Common myeloid progenitor, CD34-positive (primary cell): ENCODE results near the gene SIN3B.

Experiments
- CTCF ChIA-PET: fragments of 350-600 bp; sonication (Branson Sonifier 250); formaldehyde crosslinking; loops from one replicate; lab custom pipeline; 2021; ENCODE audit warnings: antibody characterized with exemption; lab: Charles Lee
- POLR2A ChIA-PET: fragments of 350-600 bp; sonication (Branson Sonifier 250); formaldehyde crosslinking; loops from one replicate; lab custom pipeline; 2021; ENCODE audit warnings: antibody characterized with exemption; lab: Charles Lee
- DNase-seq, 3 donors: peaks; one replicate each; pipeline versions ENCODE4 v3.0.0 to v3.0.0-alpha.2; 2013
- H3K27ac ChIP-seq, 2 experiments: 1 replicate in 1 of 2; 2 replicates in 1 of 2; pipeline ENCODE4 v1.7.0; 2013; ENCODE audit warnings: inconsistent platforms in 2 of 2, low read length in 2 of 2, mild to moderate bottlenecking in 2 of 2, low read depth in 1 of 2, moderate library complexity in 1 of 2; ENCODE audit not compliant: severe bottlenecking in 2 of 2, insufficient read depth in 1 of 2, poor library complexity in 1 of 2
- H3K27me3 ChIP-seq, 5 experiments: replicated peaks in 2 of 5; 1 replicate in 3 of 5; 2 replicates in 2 of 5; pipeline versions ENCODE4 v1.6.1 to v1.7.0; 2013; ENCODE audit warnings: low read length in 4 of 5, mild to moderate bottlenecking in 2 of 5, moderate library complexity in 2 of 5, inconsistent platforms in 1 of 5; ENCODE audit not compliant: insufficient read depth in 5 of 5, control insufficient read depth in 4 of 5
- H3K36me3 ChIP-seq, 4 experiments: 1 replicate in 2 of 4; 2 replicates in 2 of 4; pipeline versions ENCODE4 v1.6.1 to v1.7.0; 2013; ENCODE audit warnings: low read length in 3 of 4, control low read depth in 1 of 4, mild to moderate bottlenecking in 1 of 4; ENCODE audit not compliant: control insufficient read depth in 4 of 4, insufficient read depth in 4 of 4
- H3K4me1 ChIP-seq, 4 experiments: 1 replicate in 3 of 4; 2 replicates in 1 of 4; pipeline versions ENCODE4 v1.6.1 to v1.7.1; 2013; ENCODE audit warnings: low read length in 3 of 4, mild to moderate bottlenecking in 3 of 4, control low read depth in 1 of 4, inconsistent platforms in 1 of 4, moderate library complexity in 1 of 4; ENCODE audit not compliant: control insufficient read depth in 4 of 4, insufficient read depth in 4 of 4; ENCODE audit errors: control extremely low read depth in 1 of 4
- H3K4me3 ChIP-seq, 7 experiments: 1 replicate in 4 of 7; 2 replicates in 3 of 7; pipeline versions ENCODE4 v1.5.1 to v1.7.0; 2013; ENCODE audit warnings: mild to moderate bottlenecking in 7 of 7, low read length in 6 of 7, moderate library complexity in 6 of 7, inconsistent platforms in 2 of 7, low read depth in 2 of 7, control low read depth in 1 of 7; ENCODE audit not compliant: insufficient read depth in 4 of 7, control insufficient read depth in 1 of 7; ENCODE audit errors: extremely low read depth in 1 of 7
- H3K9me3 ChIP-seq, 5 experiments: 1 replicate in 4 of 5; 2 replicates in 1 of 5; pipeline versions ENCODE4 v1.6.1 to v1.7.1; 2013; ENCODE audit warnings: low read length in 4 of 5, mild to moderate bottlenecking in 2 of 5, inconsistent platforms in 1 of 5, low read depth in 1 of 5, moderate library complexity in 1 of 5; ENCODE audit not compliant: control insufficient read depth in 4 of 5, insufficient read depth in 2 of 5; ENCODE audit errors: control extremely low read depth in 1 of 5
- WGBS: methylation state at CpG from one replicate; pipeline ENCODE4 v1.1.5; 2013; ENCODE audit not compliant: insufficient coverage; 5-methylcytosine and 5-hydroxymethylcytosine counted together

SIN3B gene

GRCh38 chr19:16804176-16804575 lies 25.0 kb upstream of the SIN3B start:
- POLR2A ChIA-PET = no interaction called here
- DNase-seq = no peak
- Histone ChIP-seq H3K9me3 (no peaks in the 10 kb centered on the region), H3K4me1 (peaks cover 0 to 14% (median 2%) of the 10 kb centered on the region in 4 experiments), H3K36me3 (no peaks in the 10 kb centered on the region), H3K27me3 (peaks cover 0 to 2% (median 0%) of the 10 kb centered on the region in 5 experiments), H3K4me3 (no peak overlapping the region), H3K27ac (no peak overlapping the region)
- CTCF ChIA-PET = interaction anchor here (0.7 kb wide), 1 partner anchor 156 kb away, joined by 4 read pairs; no protein-coding TSS in a partner anchor
- 100% methylated on average over 3 of the region's 4 CpGs for WGBS

GRCh38 chr19:16807549-16808284 lies 21.5 kb upstream of the SIN3B start:
- CTCF ChIA-PET = no interaction called here
- WGBS = 92% methylated on average over 25 of the region's 31 CpGs

GRCh38 chr19:16814526-16815100 lies 14.6 kb upstream of the SIN3B start:
- no peak overlapping the region for H3K27ac ChIP-seq
- no peak overlapping the region for H3K4me3 ChIP-seq
- peak; percentile 25 to 55 (median 54) for DNase-seq
- no peaks in the 10 kb centered on the region for H3K27me3 ChIP-seq
- no peaks in the 10 kb centered on the region for H3K4me1 ChIP-seq
- H3K36me3 ChIP-seq = no peaks in the 10 kb centered on the region
- ChIA-PET CTCF (no interaction called here), POLR2A (no interaction called here)
- peaks cover 11 to 45% (median 23%) of the 10 kb centered on the region in 5 experiments for H3K9me3 ChIP-seq
- no CpG with 5 or more reads among the region's 1 CpG for WGBS

More at GRCh38 chr19:16807549-16808284, 21.5 kb upstream of the SIN3B start:
- peaks cover 0 to 7% (median 0%) of the 10 kb centered on the region in 4 experiments for H3K4me1 ChIP-seq
- H3K4me3 ChIP-seq = no peak overlapping the region
- H3K9me3 ChIP-seq = peaks cover 0 to 9% (median 0%) of the 10 kb centered on the region in 5 experiments
- no peaks in the 10 kb centered on the region for H3K36me3 ChIP-seq
- no peak for DNase-seq
- POLR2A ChIA-PET = no interaction called here
- H3K27ac ChIP-seq = no peak overlapping the region
- peaks cover 0 to 2% (median 0%) of the 10 kb centered on the region in 5 experiments for H3K27me3 ChIP-seq

GRCh38 chr19:16820056-16820455 lies 9.1 kb upstream of the SIN3B start:
- CTCF ChIA-PET = interaction anchor here (0.7 kb wide), 1 partner anchor 13 kb away, joined by 3 read pairs; no protein-coding TSS in a partner anchor
- Histone ChIP-seq H3K9me3 (peaks cover 7 to 16% (median 12%) of the 10 kb centered on the region in 5 experiments), H3K36me3 (no peaks in the 10 kb centered on the region), H3K27me3 (no peaks in the 10 kb centered on the region), H3K4me3 (no peak overlapping the region), H3K4me1 (peaks cover 0 to 4% (median 0%) of the 10 kb centered on the region in 4 experiments), H3K27ac (no peak overlapping the region)
- no peak for DNase-seq
- POLR2A ChIA-PET = no interaction called here
- WGBS = 100% methylated on average over 1 of the region's 1 CpG

GRCh38 chr19:16821081-16821480 lies 8.1 kb upstream of the SIN3B start:
- ChIA-PET CTCF (no interaction called here), POLR2A (no interaction called here)
- DNase-seq = no peak
- peaks cover under 1 to 6% (median 4%) of the 10 kb centered on the region in 5 experiments for H3K9me3 ChIP-seq
- H3K4me1 ChIP-seq = peaks cover 0 to 10% (median 0%) of the 10 kb centered on the region in 4 experiments
- no peaks in the 10 kb centered on the region for H3K36me3 ChIP-seq
- no peaks in the 10 kb centered on the region for H3K27me3 ChIP-seq
- H3K27ac ChIP-seq = no peak overlapping the region
- 93% methylated on average over 4 of the region's 7 CpGs for WGBS
- H3K4me3 ChIP-seq = no peak overlapping the region

GRCh38 chr19:16822648-16823047 lies 6.5 kb upstream of the SIN3B start:
- peaks cover 0 to 4% (median 0%) of the 10 kb centered on the region in 5 experiments for H3K27me3 ChIP-seq
- no peak for DNase-seq
- H3K4me3 ChIP-seq = no peak overlapping the region
- peaks cover 0 to 10% (median 0%) of the 10 kb centered on the region in 4 experiments for H3K4me1 ChIP-seq
- ChIA-PET CTCF (no interaction called here), POLR2A (no interaction called here)
- H3K9me3 ChIP-seq = no peaks in the 10 kb centered on the region
- no peaks in the 10 kb centered on the region for H3K36me3 ChIP-seq
- no peak overlapping the region for H3K27ac ChIP-seq
- 97% methylated on average over 4 of the region's 8 CpGs for WGBS
